Lower leg skin (tissue), 4 donors: ENCODE results near the gene TDRD1. TPM values are rescaled to one million over a fixed set of nuclear protein-coding genes. Genes with fewer than 3 reads are reported as not detected.

Experiments used
- DNase-seq, 2 donors: peaks; one replicate each; pipeline ENCODE4 v3.0.0-alpha.2; 2019; ENCODE audit warnings: low spot score in 2 of 2
- H3K4me3 ChIP-seq: fragments of 200-600 bp; sonication (generic); 2 replicates; pipeline ENCODE4 v1.5.1; 2017; ENCODE audit warnings: mild to moderate bottlenecking, low read depth; ENCODE audit not compliant: poor library complexity, severe bottlenecking
- CTCF ChIP-seq, 3 donors: fragments of 450-650 bp; IDR thresholded peaks; one replicate each; pipeline ENCODE4 v1.5.1; 2016; ENCODE audit warnings: antibody characterized with exemption in 3 of 3, mild to moderate bottlenecking in 3 of 3, moderate library complexity in 2 of 3
- POLR2A ChIP-seq, 2 donors: fragments of 450-650 bp; IDR thresholded peaks; one replicate each; pipeline ENCODE4 v1.6.1; 2016 to 2017; ENCODE audit warnings: antibody characterized with exemption in 2 of 2, mild to moderate bottlenecking in 1 of 2, moderate library complexity in 1 of 2
- WGBS, 2 donors: methylation state at CpG; one replicate each; pipeline ENCODE4 v1.1.5; 2018; 5-methylcytosine and 5-hydroxymethylcytosine counted together
- intact Hi-C: fragments of 100-400 bp; cut with DNase I; formaldehyde crosslinking; loops from one replicate; pipeline ENCODE4 v1.15.0; 2023; ENCODE audit warnings: low total_unique reads
- total RNA-seq, 4 donors: library from RNA; depleted of rRNA; stranded (reverse); fragments of >200 nt; gene quantifications; one replicate each; pipeline ENCODE4 v1.1.0, GENCODE V29; 2016

Gene TDRD1
- total RNA-seq, 4 donors from 2014 or later, result 0.10 to 0.34 (median 0.14) TPM

GRCh38 chr10:114207349-114207748 is 28.2 kb downstream of the TDRD1 start:
- DNase-seq, result no peak
- TF ChIP-seq POLR2A (IDR thresholded peaks at IDR 0.05) (no peak), CTCF (IDR thresholded peaks at IDR 0.05) (no peak)
- H3K4me3 ChIP-seq, result no peak overlapping the region
- 78 to 96% methylated on average over 1 of the region's 1 CpG for WGBS, 2 donors
- intact Hi-C loops, result no loop called here

- no peak for TF ChIP-seq CTCF (IDR thresholded peaks at IDR 0.05)
- no peak for TF ChIP-seq POLR2A (IDR thresholded peaks at IDR 0.05)
- H3K4me3 ChIP-seq, result no peak overlapping the region
- intact Hi-C loops, result no loop called here
- DNase-seq, result no peak
- 93 to 94% methylated on average over 2 of the region's 2 CpGs for whole genome bisulfite sequencing, 2 donors
Measured at GRCh38 chr10:114208351-114208750, 29.2 kb downstream of the TDRD1 start.

- 74 to 79% methylated on average over 2 of the region's 2 CpGs for WGBS, 2 donors
- no peak for DNase-seq
- no peak overlapping the region for H3K4me3 ChIP-seq
- TF ChIP-seq POLR2A (IDR thresholded peaks at IDR 0.05) (no peak), CTCF (IDR thresholded peaks at IDR 0.05) (no peak)
- intact Hi-C loops, result no loop called here
Measured at GRCh38 chr10:114212153-114212552, 33.0 kb downstream of the TDRD1 start.

- 100% methylated on average over 1 of the region's 1 CpG for WGBS, 2 donors
- TF ChIP-seq CTCF (IDR thresholded peaks at IDR 0.05) (no peak), POLR2A (IDR thresholded peaks at IDR 0.05) (no peak)
Measured at GRCh38 chr10:114215033-114215432, 35.9 kb downstream of the TDRD1 start.

GRCh38 chr10:114220281-114220680 is 41.1 kb downstream of the TDRD1 start:
- no peak for DNase-seq
- TF ChIP-seq CTCF (IDR thresholded peaks at IDR 0.05) (no peak), POLR2A (IDR thresholded peaks at IDR 0.05) (no peak)
- intact Hi-C loops, result no loop called here
- 82 to 86% methylated on average over 2 of the region's 2 CpGs for WGBS, 2 donors
- H3K4me3 ChIP-seq, result no peak overlapping the region

More at GRCh38 chr10:114215033-114215432, 35.9 kb downstream of the TDRD1 start:
- no peak for DNase-seq
- intact Hi-C loops, result no loop called here
- H3K4me3 ChIP-seq, result no peak overlapping the region

GRCh38 chr10:114221235-114221634 is 42.1 kb downstream of the TDRD1 start:
- 67 to 72% methylated on average over 4 of the region's 4 CpGs for WGBS, 2 donors
- no peak for DNase-seq
- intact Hi-C loops, result no loop called here
- TF ChIP-seq CTCF (IDR thresholded peaks at IDR 0.05) (no peak), POLR2A (IDR thresholded peaks at IDR 0.05) (no peak)
- H3K4me3 ChIP-seq, result no peak overlapping the region
